CD4-positive, alpha-beta memory T cell (primary cell): ENCODE results near the gene WASL. TPM values are rescaled to one million over a fixed set of nuclear protein-coding genes. Genes with fewer than 3 reads are reported as not detected.
A peak's percentile ranks its signal among the peaks of the same experiment; 100 is the strongest.

ENCODE experiments used
- CTCF ChIA-PET: fragments of 350-600 bp; sonication (Branson Sonifier 250); formaldehyde crosslinking; loops from one replicate; lab custom pipeline; 2021; ENCODE audit warnings: inconsistent platforms; ENCODE audit not compliant: partially characterized antibody; lab: Charles Lee
- POLR2A ChIA-PET: fragments of 350-600 bp; sonication (Branson Sonifier 250); formaldehyde crosslinking; loops from one replicate; lab custom pipeline; 2021; ENCODE audit not compliant: partially characterized antibody; lab: Charles Lee
- DNase-seq, 5 donors: peaks; one replicate each; pipeline versions ENCODE4 v3.0.0 to v3.0.0-alpha.2; 2020 to 2022; ENCODE audit warnings: mixed read lengths in 1 of 5
- H3K27ac ChIP-seq: one replicate; pipeline ENCODE4 v1.7.0; 2013; ENCODE audit warnings: low read depth, low read length
- H3K27me3 ChIP-seq: 2 replicates; pipeline ENCODE4 v1.7.0; 2013; ENCODE audit warnings: mild to moderate bottlenecking, low read length, moderate library complexity; ENCODE audit not compliant: insufficient read depth
- H3K36me3 ChIP-seq: 2 replicates; pipeline ENCODE4 v1.7.0; 2013; ENCODE audit warnings: mild to moderate bottlenecking, low read length, moderate library complexity; ENCODE audit not compliant: insufficient read depth
- H3K4me1 ChIP-seq: 2 replicates; pipeline ENCODE4 v1.7.0; 2013; ENCODE audit warnings: mild to moderate bottlenecking, low read length, moderate library complexity; ENCODE audit not compliant: insufficient read depth
- H3K4me3 ChIP-seq, 2 donors: one replicate each; pipeline ENCODE4 v1.7.0; 2013; ENCODE audit warnings: low read length in 2 of 2, mild to moderate bottlenecking in 1 of 2
- H3K9me3 ChIP-seq, 2 donors: one replicate each; pipeline ENCODE4 v1.7.0; 2013; ENCODE audit warnings: low read length in 2 of 2, control low read depth in 1 of 2; ENCODE audit not compliant: control insufficient read depth in 1 of 2
- H3K27ac Mint-ChIP-seq, 7 donors: one replicate each; pipeline ENCODE4 v1.8.0; 2020 to 2021; ENCODE audit warnings: mixed read lengths in 7 of 7, mild to moderate bottlenecking in 6 of 7, inconsistent platforms in 3 of 7, moderate library complexity in 3 of 7
- H3K27me3 Mint-ChIP-seq, 2 donors: one replicate each; pipeline ENCODE4 v1.8.0; 2020 to 2021; ENCODE audit warnings: mixed read lengths in 2 of 2
- H3K36me3 Mint-ChIP-seq, 2 donors: one replicate each; pipeline ENCODE4 v1.8.0; 2020 to 2021; ENCODE audit warnings: mixed read lengths in 2 of 2, inconsistent platforms in 1 of 2, mild to moderate bottlenecking in 1 of 2
- H3K4me1 Mint-ChIP-seq, 4 donors: one replicate each; pipeline ENCODE4 v1.8.0; 2020 to 2021; ENCODE audit warnings: mixed read lengths in 4 of 4, mild to moderate bottlenecking in 1 of 4
- H3K4me3 Mint-ChIP-seq, 8 donors: one replicate each; pipeline ENCODE4 v1.8.0; 2020 to 2021; ENCODE audit warnings: mixed read lengths in 8 of 8, mild to moderate bottlenecking in 7 of 8, moderate library complexity in 6 of 8, inconsistent platforms in 3 of 8
- H3K9me3 Mint-ChIP-seq, 8 donors: one replicate each; pipeline ENCODE4 v1.8.0; 2020 to 2021; ENCODE audit warnings: mixed read lengths in 8 of 8, mild to moderate bottlenecking in 5 of 8, inconsistent platforms in 3 of 8, moderate library complexity in 1 of 8
- intact Hi-C: fragments of 100-400 bp; cut with micrococcal nuclease; formaldehyde crosslinking; loops from one replicate; pipeline ENCODE4 v1.15.1; 2023
- polyA plus RNA-seq, 2 donors: library from polyadenylated mRNA; unstranded; fragments of 300-500 nt; fragmentation: Illumina TruSeq; gene quantifications; one replicate each; pipeline ENCODE4 v1.2.3, GENCODE V29; 2021
- total RNA-seq, 2 experiments: library from RNA; stranded (reverse); gene quantifications; one replicate each; pipeline ENCODE4 v1.2.3, GENCODE V29; 2021

The WASL gene
- total and polyA plus RNA-seq, 4 experiments from 2014 or later, result 1.9 to 13.5 (median 7.8) TPM

- Histone ChIP-seq H3K36me3 (peaks cover 12% of the 10 kb centered on the region), H3K9me3 (no peaks in the 10 kb centered on the region), H3K4me1 (no peaks in the 10 kb centered on the region), H3K4me3 (no peak overlapping the region), H3K27ac (no peak overlapping the region), H3K27me3 (no peaks in the 10 kb centered on the region)
- intact Hi-C loops, result no loop called here
- Mint-ChIP-seq H3K4me3 (no peak overlapping the region), H3K36me3 (peaks cover 27 to 53% of the 10 kb centered on the region in 2 donors), H3K4me1 (peaks cover 0 to 4% (median 0%) of the 10 kb centered on the region in 4 donors), H3K9me3 (no peaks in the 10 kb centered on the region), H3K27ac (peak overlapping the region in 1 of 7 donors; percentile 32), H3K27me3 (no peaks in the 10 kb centered on the region)
- POLR2A ChIA-PET, result no interaction called here
- DNase-seq, result no peak
- CTCF ChIA-PET, result no interaction called here
Measured at GRCh38 chr7:123687727-123688126, 61.1 kb downstream of the WASL start.

- Mint-ChIP-seq H3K4me1 (peaks cover 0 to 4% (median 0%) of the 10 kb centered on the region in 4 donors), H3K36me3 (peaks cover 21 to 49% of the 10 kb centered on the region in 2 donors), H3K4me3 (peak overlapping the region in 1 of 8 donors; percentile 7), H3K27ac (peak overlapping the region in 5 of 7 donors; percentile 14 to 87 (median 32)), H3K27me3 (no peaks in the 10 kb centered on the region), H3K9me3 (no peaks in the 10 kb centered on the region)
- intact Hi-C loops, result no loop called here
- Histone ChIP-seq H3K36me3 (peaks cover 13% of the 10 kb centered on the region), H3K27me3 (no peaks in the 10 kb centered on the region), H3K4me1 (no peaks in the 10 kb centered on the region), H3K4me3 (no peak overlapping the region), H3K9me3 (no peaks in the 10 kb centered on the region), H3K27ac (no peak overlapping the region)
- CTCF ChIA-PET, result interaction anchor here (1.4 kb wide), 1 partner anchor 178 kb away, joined by 4 read pairs; no protein-coding TSS in a partner anchor
- POLR2A ChIA-PET, result no interaction called here
- DNase-seq, result no peak
Measured at GRCh38 chr7:123687161-123687560, 61.6 kb downstream of the WASL start.

- Mint-ChIP-seq H3K9me3 (no peaks in the 10 kb centered on the region), H3K4me1 (peaks cover 0 to 4% (median 0%) of the 10 kb centered on the region in 4 donors), H3K27ac (no peak overlapping the region), H3K27me3 (no peaks in the 10 kb centered on the region), H3K4me3 (no peak overlapping the region), H3K36me3 (peaks cover 19 to 35% of the 10 kb centered on the region in 2 donors)
- intact Hi-C loops, result loop anchor here (1.0 to 5.0 kb wide), 3 partner anchors 183 to 1175 kb away; no protein-coding TSS in a partner anchor
- no peaks in the 10 kb centered on the region for H3K4me1 ChIP-seq
- H3K27ac ChIP-seq, result no peak overlapping the region
- ChIA-PET POLR2A (no interaction called here), CTCF (interaction anchor here (1.0 to 2.5 kb wide), 9 partner anchors 9 to 186 kb away, joined by 3 to 42 read pairs (median 6); partner anchors contain the start of genes NDUFA5 and WASL)
- peaks cover 9% of the 10 kb centered on the region for H3K36me3 ChIP-seq
- peak; percentile 27 to 34 (median 29) for DNase-seq
- no peaks in the 10 kb centered on the region for H3K27me3 ChIP-seq
- H3K9me3 ChIP-seq, result no peaks in the 10 kb centered on the region
- H3K4me3 ChIP-seq, result no peak overlapping the region
Measured at GRCh38 chr7:123682690-123683089, 66.1 kb downstream of the WASL start.

GRCh38 chr7:123681561-123681960 lies 67.2 kb downstream of the WASL start:
- no peaks in the 10 kb centered on the region for H3K9me3 Mint-ChIP-seq

GRCh38 chr7:123680580-123680979 lies 68.2 kb downstream of the WASL start:
- Histone ChIP-seq H3K4me1 (no peaks in the 10 kb centered on the region), H3K9me3 (no peaks in the 10 kb centered on the region), H3K4me3 (no peak overlapping the region), H3K36me3 (peaks cover 9% of the 10 kb centered on the region), H3K27ac (no peak overlapping the region), H3K27me3 (no peaks in the 10 kb centered on the region)
- no peak overlapping the region for H3K4me3 Mint-ChIP-seq
- POLR2A ChIA-PET, result no interaction called here
- DNase-seq, result no peak
- H3K36me3 Mint-ChIP-seq, result peaks cover 15 to 25% of the 10 kb centered on the region in 2 donors
- no peaks in the 10 kb centered on the region for H3K4me1 Mint-ChIP-seq
- no peak overlapping the region for H3K27ac Mint-ChIP-seq
- no peaks in the 10 kb centered on the region for H3K27me3 Mint-ChIP-seq
- CTCF ChIA-PET, result interaction anchor here (2.2 kb wide), 1 partner anchor 11 kb away, joined by 18 read pairs; no protein-coding TSS in a partner anchor
- H3K9me3 Mint-ChIP-seq, result no peaks in the 10 kb centered on the region
- intact Hi-C loops, result loop anchor here (5.0 kb wide), 1 partner anchor 1177 kb away; no protein-coding TSS in a partner anchor

More at GRCh38 chr7:123681561-123681960, 67.2 kb downstream of the WASL start:
- no peaks in the 10 kb centered on the region for H3K9me3 ChIP-seq
- H3K4me3 ChIP-seq, result no peak overlapping the region
- H3K4me1 ChIP-seq, result no peaks in the 10 kb centered on the region
- no peak for DNase-seq
- H3K4me1 Mint-ChIP-seq, result no peaks in the 10 kb centered on the region
- H3K27ac ChIP-seq, result no peak overlapping the region
- no peak overlapping the region for H3K27ac Mint-ChIP-seq
- no peaks in the 10 kb centered on the region for H3K27me3 Mint-ChIP-seq
- H3K36me3 Mint-ChIP-seq, result peaks cover 15 to 26% of the 10 kb centered on the region in 2 donors
- intact Hi-C loops, result loop anchor here (5.0 kb wide), 1 partner anchor 1176 kb away; no protein-coding TSS in a partner anchor
- peaks cover 9% of the 10 kb centered on the region for H3K36me3 ChIP-seq
- ChIA-PET POLR2A (no interaction called here), CTCF (interaction anchor here (1.0 to 2.5 kb wide), 8 partner anchors 9 to 189 kb away, joined by 3 to 42 read pairs (median 4); partner anchors contain the start of gene WASL)
- H3K4me3 Mint-ChIP-seq, result no peak overlapping the region
- H3K27me3 ChIP-seq, result no peaks in the 10 kb centered on the region

GRCh38 chr7:123679614-123680013 lies 69.2 kb downstream of the WASL start:
- no peak for DNase-seq
- CTCF ChIA-PET, result interaction anchor here (1.0 kb wide), 1 partner anchor 22 kb away, joined by 5 read pairs; no protein-coding TSS in a partner anchor
- Histone ChIP-seq H3K4me1 (no peaks in the 10 kb centered on the region), H3K27ac (no peak overlapping the region), H3K27me3 (no peaks in the 10 kb centered on the region), H3K4me3 (no peak overlapping the region), H3K9me3 (no peaks in the 10 kb centered on the region), H3K36me3 (peaks cover 9% of the 10 kb centered on the region)
- intact Hi-C loops, result loop anchor here (5.0 kb wide), 1 partner anchor 1178 kb away; no protein-coding TSS in a partner anchor
- Mint-ChIP-seq H3K27ac (no peak overlapping the region), H3K36me3 (peaks cover 15 to 18% of the 10 kb centered on the region in 2 donors), H3K9me3 (no peaks in the 10 kb centered on the region), H3K4me3 (no peak overlapping the region), H3K27me3 (no peaks in the 10 kb centered on the region), H3K4me1 (no peaks in the 10 kb centered on the region)
- POLR2A ChIA-PET, result interaction anchor here (0.7 kb wide), 1 partner anchor 128 kb away, joined by 3 read pairs; no protein-coding TSS in a partner anchor

- Histone ChIP-seq H3K27ac (no peak overlapping the region), H3K4me1 (no peaks in the 10 kb centered on the region), H3K9me3 (no peaks in the 10 kb centered on the region), H3K4me3 (no peak overlapping the region), H3K27me3 (no peaks in the 10 kb centered on the region), H3K36me3 (peaks cover 9% of the 10 kb centered on the region)
- Mint-ChIP-seq H3K4me1 (no peaks in the 10 kb centered on the region), H3K27me3 (no peaks in the 10 kb centered on the region), H3K36me3 (peaks cover 7 to 11% of the 10 kb centered on the region in 2 donors), H3K27ac (no peak overlapping the region), H3K4me3 (no peak overlapping the region), H3K9me3 (no peaks in the 10 kb centered on the region)
- POLR2A ChIA-PET, result no interaction called here
- intact Hi-C loops, result no loop called here
- peak in 1 of 5 donors; percentile 16 for DNase-seq
- CTCF ChIA-PET, result interaction anchor here (0.9 kb wide), 1 partner anchor 24 kb away, joined by 4 read pairs; no protein-coding TSS in a partner anchor
Measured at GRCh38 chr7:123677061-123677715, 71.6 kb downstream of the WASL start.
